K562 (cell line): ENCODE data around the gene ZNF768. TPM values are rescaled to one million over a fixed set of nuclear protein-coding genes. Genes with fewer than 3 reads are reported as not detected.
A peak's percentile ranks its signal among the peaks of the same experiment; 100 is the strongest.

Experiments used
- BHLHE40 ChIP-seq: IDR thresholded peaks from 2 replicates; pipeline ENCODE4 v1.6.1; 2011; ENCODE audit warnings: low read length, improper control_type of control experiment
- ELK1 ChIP-seq: sonication (generic); formaldehyde crosslinking; IDR thresholded peaks from 2 replicates; pipeline ENCODE4 v1.8.1; 2022; ENCODE audit warnings: missing genetic modification reagents
- FOXA1 ChIP-seq: fragments of 450-650 bp; IDR thresholded peaks from 2 replicates; pipeline ENCODE4 v1.6.1; 2016; ENCODE audit warnings: mild to moderate bottlenecking, borderline replicate concordance
- FOXA3 ChIP-seq, 2 experiments: fragments of 450-650 bp in 1 of 2; sonication (generic) in 1 of 2; formaldehyde crosslinking; IDR thresholded peaks in 1 of 2; conservative IDR thresholded peaks in 1 of 2; 2 replicates each; pipeline versions ENCODE4 v1.4.0 to v1.8.0; 2020 to 2022; ENCODE audit warnings: mild to moderate bottlenecking in 2 of 2, missing genetic modification reagents in 1 of 2
- MAZ ChIP-seq, 2 experiments: fragments of 450-650 bp in 1 of 2; sonication (generic) in 1 of 2; formaldehyde crosslinking; IDR thresholded peaks in 1 of 2; conservative IDR thresholded peaks in 1 of 2; 2 replicates each; pipeline versions ENCODE4 v1.4.0 to v1.5.0; 2020; ENCODE audit warnings: mild to moderate bottlenecking in 1 of 2, missing genetic modification reagents in 1 of 2
- MEF2D ChIP-seq: conservative IDR thresholded peaks from 2 replicates; pipeline ENCODE4 v1.6.1; 2016; ENCODE audit warnings: low read depth, missing genetic modification characterization, missing compliant biosample characterization
- SLC30A9 ChIP-seq: fragments of 250-450 bp; sonication (Bioruptor Pico); IDR thresholded peaks from 2 replicates; pipeline ENCODE4 v1.8.0; 2022; ENCODE audit warnings: mild to moderate bottlenecking, moderate library complexity
- TCF7 ChIP-seq: sonication (generic); IDR thresholded peaks from 2 replicates; pipeline ENCODE4 v1.6.1; 2016; ENCODE audit warnings: antibody characterized with exemption, borderline replicate concordance
- ZBED1 ChIP-seq: IDR thresholded peaks from 2 replicates; pipeline ENCODE4 v1.6.1; 2014
- ZBTB7A ChIP-seq: IDR thresholded peaks from 2 replicates; pipeline ENCODE4 v1.6.1; 2011; ENCODE audit warnings: low read depth, mild to moderate bottlenecking, low read length, moderate library complexity, borderline replicate concordance; ENCODE audit not compliant: control insufficient read depth
- ZMIZ1 ChIP-seq, 2 experiments: fragments of 150-350 bp in 1 of 2; IDR thresholded peaks; 2 replicates each; pipeline ENCODE4 v1.6.1; 2012 to 2016; ENCODE audit warnings: low read depth in 2 of 2, low read length in 2 of 2, mild to moderate bottlenecking in 1 of 2, moderate library complexity in 1 of 2
- ZNF444 ChIP-seq: fragments of 250-450 bp; sonication (Bioruptor Pico); IDR thresholded peaks from 2 replicates; pipeline ENCODE4 v1.4.0; 2020; ENCODE audit warnings: mild to moderate bottlenecking, moderate library complexity
- polyA plus RNA-seq, 8 experiments: library from polyadenylated mRNA; depleted of rRNA in 4 of 8; stranded (reverse) in 5 of 8; unstranded in 3 of 8; fragments of >200 nt; fragmentation: Nextera tagmentation in 2 of 8; fragmentation: Illumina TruSeq in 1 of 8; extraction: Ambion mirVana in 2 of 8; extraction: Trizol in 1 of 8; gene quantifications; 2 replicates each; pipeline versions ENCODE4 v1.2.1 to v1.2.3, GENCODE V29; 2011 to 2014; ENCODE audit warnings: inconsistent platforms in 1 of 8, missing spikeins in 1 of 8
- total RNA-seq, 7 experiments: library from RNA; depleted of rRNA in 6 of 7; stranded (reverse); fragments of >200 nt in 6 of 7; fragmentation: Illumina TruSeq in 2 of 7; extraction: Trizol in 2 of 7; gene quantifications; 2 replicates each; pipeline versions ENCODE4 v1.2.1 to v1.2.3, GENCODE V29; 2011 to 2021; ENCODE audit warnings: low replicate concordance in 1 of 7

Gene ZNF768
- total and polyA plus RNA-seq, 9 of the 15 experiments (the other 6 are each of a cell fraction or from before 2014, with no cell fraction given) = 0.13 to 50.7 (median 26.9) TPM

- no peak for TF ChIP-seq FOXA1
- TF ChIP-seq FOXA3 (CRISPR knock-in tag; conservative IDR thresholded peaks at IDR 0.05 in 1 of 2, IDR thresholded peaks at IDR 0.05 in 1 of 2) = 0 out of 4 replicates have a peak, but pooled peaks have one; percentile 41
- no peak for TF ChIP-seq ELK1 (CRISPR knock-in tag)
- TF ChIP-seq SLC30A9 (CRISPR knock-in tag) = no peak
- TF ChIP-seq ZBED1 = no peak
- no peak for TF ChIP-seq ZMIZ1 (IDR thresholded peaks at IDR 0.05; ENCODE audit: low read depth in 2 of 2, low read length in 2 of 2)
- TF ChIP-seq MEF2D = 0 out of 2 replicates have a peak, but pooled peaks have one; percentile 47
- no peak for TF ChIP-seq ZNF444
- TF ChIP-seq MAZ (CRISPR knock-in tag; conservative IDR thresholded peaks at IDR 0.05 in 1 of 2, IDR thresholded peaks at IDR 0.05 in 1 of 2) = peak; percentile 38 to 62; a peak in 2 of 4 replicates
- peak; percentile 70; the same call in 1 of the 2 replicates for TF ChIP-seq ZBTB7A
- no peak for TF ChIP-seq BHLHE40
- 0 out of 2 replicates have a peak, but pooled peaks have one; percentile 66 for TF ChIP-seq TCF7
These were observed 45.3 kb upstream of the ZNF768 start, which contains the start of gene ZNF688 (continued) for GRCh38 chr16:30571445-30572322.
